B cell (primary cell): ENCODE results near the gene S100A16. TPM values are rescaled to one million over a fixed set of nuclear protein-coding genes. Genes with fewer than 3 reads are reported as not detected.

Experiments used
- ATAC-seq: fragments of 200-7000 bp; cut with Tn5 transposase; one replicate; pipeline ENCODE4 v1.10.0; 2021; ENCODE audit warnings: low read depth, mild to moderate bottlenecking, moderate number of reproducible peaks, moderate library complexity
- CTCF ChIA-PET: fragments of 350-600 bp; sonication (Branson Sonifier 250); formaldehyde crosslinking; loops from one replicate; lab custom pipeline; 2021; ENCODE audit warnings: antibody characterized with exemption, inconsistent platforms; lab: Charles Lee
- POLR2A ChIA-PET: fragments of 350-600 bp; sonication (Branson Sonifier 250); formaldehyde crosslinking; loops from one replicate; lab custom pipeline; 2021; ENCODE audit warnings: antibody characterized with exemption; lab: Charles Lee
- DNase-seq: peaks from one replicate; pipeline ENCODE4 v3.0.0; 2013
- H2AFZ ChIP-seq: 2 replicates; pipeline ENCODE4 v1.6.1; 2012; ENCODE audit warnings: mild to moderate bottlenecking, low read depth, low read length; ENCODE audit not compliant: insufficient read depth, poor library complexity, severe bottlenecking
- H3K27ac ChIP-seq, 2 donors: 1 replicate in 1 of 2; 2 replicates in 1 of 2; pipeline ENCODE4 v1.5.1; 2012 to 2013; ENCODE audit warnings: low read length in 2 of 2, mild to moderate bottlenecking in 2 of 2, moderate library complexity in 1 of 2
- H3K27me3 ChIP-seq, 4 experiments: fragments of 200-600 bp in 1 of 4; sonication (generic) in 1 of 4; replicated peaks in 1 of 4; 1 replicate in 2 of 4; 2 replicates in 2 of 4; pipeline versions ENCODE4 v1.6.1 to v1.7.0; 2013 to 2016; ENCODE audit warnings: low read length in 3 of 4, mild to moderate bottlenecking in 2 of 4, mixed read lengths in 1 of 4, moderate library complexity in 1 of 4; ENCODE audit not compliant: insufficient read depth in 4 of 4, control insufficient read depth in 3 of 4; ENCODE audit errors: control extremely low read depth in 1 of 4
- H3K36me3 ChIP-seq, 2 experiments: replicated peaks in 1 of 2; 1 replicate in 1 of 2; 2 replicates in 1 of 2; pipeline versions ENCODE4 v1.6.1 to v1.7.1; 2013; ENCODE audit warnings: low read length in 1 of 2; ENCODE audit not compliant: insufficient read depth in 2 of 2, control insufficient read depth in 1 of 2; ENCODE audit errors: control extremely low read depth in 1 of 2, extremely low read depth in 1 of 2
- H3K4me1 ChIP-seq, 2 donors: fragments of 200-600 bp in 1 of 2; sonication (generic) in 1 of 2; 1 replicate in 1 of 2; 2 replicates in 1 of 2; pipeline versions ENCODE4 v1.5.1 to v1.6.1; 2013 to 2017; ENCODE audit warnings: low read length in 2 of 2; ENCODE audit not compliant: control insufficient read depth in 2 of 2, insufficient read depth in 2 of 2
- H3K4me2 ChIP-seq: replicated peaks from 2 replicates; pipeline ENCODE3; 2012; ENCODE audit warnings: mild to moderate bottlenecking, low read depth, low read length; ENCODE audit not compliant: poor library complexity, severe bottlenecking
- H3K4me3 ChIP-seq, 5 experiments: fragments of 200-600 bp in 1 of 5; sonication (generic) in 1 of 5; 1 replicate in 3 of 5; 2 replicates in 2 of 5; pipeline versions ENCODE4 v1.5.1 to v1.7.0; 2011 to 2016; ENCODE audit warnings: low read length in 4 of 5, mild to moderate bottlenecking in 4 of 5, low read depth in 2 of 5, control low read depth in 1 of 5, moderate library complexity in 1 of 5; ENCODE audit not compliant: insufficient read depth in 1 of 5; ENCODE audit errors: control extremely low read depth in 1 of 5, extremely low read depth in 1 of 5
- H3K79me2 ChIP-seq: fragments of 200-600 bp; sonication (generic); one replicate; pipeline ENCODE4 v1.6.0; 2016; ENCODE audit warnings: low read length; ENCODE audit not compliant: control insufficient read depth, insufficient read depth
- H3K9ac ChIP-seq: fragments of 200-600 bp; sonication (generic); 2 replicates; pipeline ENCODE4 v1.6.1; 2017; ENCODE audit warnings: mild to moderate bottlenecking, low read length, moderate library complexity
- H3K9me3 ChIP-seq, 3 donors: one replicate each; pipeline versions ENCODE4 v1.6.1 to v1.7.1; 2013; ENCODE audit warnings: low read length in 2 of 3; ENCODE audit not compliant: control insufficient read depth in 2 of 3, insufficient read depth in 1 of 3; ENCODE audit errors: control extremely low read depth in 1 of 3
- H4K20me1 ChIP-seq: 2 replicates; pipeline ENCODE4 v1.6.0; 2012; ENCODE audit warnings: mild to moderate bottlenecking, low read length; ENCODE audit not compliant: insufficient read depth, control insufficient read depth, poor library complexity, severe bottlenecking
- H3K27ac Mint-ChIP-seq: one replicate; pipeline ENCODE4 v1.8.0; 2021; ENCODE audit warnings: mixed read lengths
- H3K27me3 Mint-ChIP-seq: one replicate; pipeline ENCODE4 v1.8.0; 2021; ENCODE audit warnings: mixed read lengths
- H3K4me1 Mint-ChIP-seq: one replicate; pipeline ENCODE4 v1.8.0; 2021; ENCODE audit warnings: mixed read lengths
- H3K4me3 Mint-ChIP-seq: one replicate; pipeline ENCODE4 v1.8.0; 2021; ENCODE audit warnings: mixed read lengths
- H3K9me3 Mint-ChIP-seq: one replicate; pipeline ENCODE4 v1.8.0; 2022; ENCODE audit warnings: mixed read lengths; ENCODE audit not compliant: insufficient read depth
- EZH2 ChIP-seq: IDR thresholded peaks from 2 replicates; pipeline ENCODE4 v1.6.1; 2012; ENCODE audit warnings: borderline replicate concordance, low read depth, mild to moderate bottlenecking, moderate library complexity, low read length; ENCODE audit not compliant: insufficient read depth, poor library complexity, severe bottlenecking
- WGBS: methylation state at CpG from one replicate; pipeline ENCODE4 v1.1.5; 2013; ENCODE audit warnings: missing lambda C conversion rate; ENCODE audit not compliant: insufficient coverage; 5-methylcytosine and 5-hydroxymethylcytosine counted together
- intact Hi-C: fragments of 100-400 bp; cut with micrococcal nuclease; formaldehyde crosslinking; loops from one replicate; pipeline ENCODE4 v1.10.0; 2022
- polyA plus RNA-seq: library from polyadenylated mRNA; depleted of rRNA; stranded (reverse); fragments of >200 nt; gene quantifications from 2 replicates; pipeline ENCODE4 v1.2.3, GENCODE V29; 2012
- total RNA-seq, 2 donors: library from RNA; stranded (reverse); fragments of 120-200 nt in 1 of 2; gene quantifications; 1 replicate in 1 of 2; 2 replicates in 1 of 2; pipeline versions ENCODE4 v1.2.3 to v1.2.4, GENCODE V29; 2013 to 2022
- TF ChIP-seq, protein P1 (sequence below): fragments of 200-600 bp; IDR thresholded peaks from one replicate; pipeline ENCODE4 v1.8.0; 2022; ENCODE audit warnings: antibody characterized with exemption, mild to moderate bottlenecking

Gene S100A16
- total and polyA plus RNA-seq, 2 donors (not counting 1 experiment from before 2014, with no cell fraction given) = not detected

DNA sequence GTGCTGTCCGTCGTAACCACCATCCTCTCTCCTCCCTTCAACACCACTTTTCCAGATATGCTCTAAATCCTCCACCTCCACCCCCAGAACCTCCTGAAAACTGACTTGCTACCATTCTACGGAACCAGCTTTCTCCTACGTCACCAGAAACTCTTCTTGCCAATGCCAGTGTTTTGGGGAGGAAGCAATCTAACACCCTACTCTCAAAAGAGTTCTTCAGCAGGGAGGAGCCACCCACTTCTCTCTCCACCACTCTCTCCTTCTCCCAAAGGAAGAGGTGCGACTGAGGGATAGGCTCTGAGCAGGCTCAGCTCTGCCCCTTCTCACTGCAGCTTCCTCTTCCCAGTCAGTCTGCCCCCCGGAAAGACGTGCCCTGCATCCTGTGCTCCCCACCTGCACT, 41.2 kb downstream of the S100A16 start:
- Histone ChIP-seq H2AFZ (peak overlapping the region; percentile 26), H3K4me3 (no peak overlapping the region), H3K36me3 (no peaks in the 10 kb centered on the region), H3K27ac (no peak overlapping the region), H3K9ac (no peak overlapping the region), H3K27me3 (peaks cover 0 to 2% (median 0%) of the 10 kb centered on the region in 4 experiments), H4K20me1 (no peaks in the 10 kb centered on the region), H3K9me3 (no peaks in the 10 kb centered on the region), H3K79me2 (no peaks in the 10 kb centered on the region), H3K4me2 (no peak overlapping the region), H3K4me1 (peaks cover 4 to 22% of the 10 kb centered on the region in 2 donors)
- TF ChIP-seq, protein P1, sequence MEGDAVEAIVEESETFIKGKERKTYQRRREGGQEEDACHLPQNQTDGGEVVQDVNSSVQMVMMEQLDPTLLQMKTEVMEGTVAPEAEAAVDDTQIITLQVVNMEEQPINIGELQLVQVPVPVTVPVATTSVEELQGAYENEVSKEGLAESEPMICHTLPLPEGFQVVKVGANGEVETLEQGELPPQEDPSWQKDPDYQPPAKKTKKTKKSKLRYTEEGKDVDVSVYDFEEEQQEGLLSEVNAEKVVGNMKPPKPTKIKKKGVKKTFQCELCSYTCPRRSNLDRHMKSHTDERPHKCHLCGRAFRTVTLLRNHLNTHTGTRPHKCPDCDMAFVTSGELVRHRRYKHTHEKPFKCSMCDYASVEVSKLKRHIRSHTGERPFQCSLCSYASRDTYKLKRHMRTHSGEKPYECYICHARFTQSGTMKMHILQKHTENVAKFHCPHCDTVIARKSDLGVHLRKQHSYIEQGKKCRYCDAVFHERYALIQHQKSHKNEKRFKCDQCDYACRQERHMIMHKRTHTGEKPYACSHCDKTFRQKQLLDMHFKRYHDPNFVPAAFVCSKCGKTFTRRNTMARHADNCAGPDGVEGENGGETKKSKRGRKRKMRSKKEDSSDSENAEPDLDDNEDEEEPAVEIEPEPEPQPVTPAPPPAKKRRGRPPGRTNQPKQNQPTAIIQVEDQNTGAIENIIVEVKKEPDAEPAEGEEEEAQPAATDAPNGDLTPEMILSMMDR = no peak
- no peak for TF ChIP-seq EZH2
- ChIA-PET POLR2A (interaction anchor here (0.8 kb wide), 1 partner anchor 27 kb away, joined by 3 read pairs; no protein-coding TSS in a partner anchor), CTCF (interaction anchor here (0.8 to 7.4 kb wide), 37 partner anchors 8 to 418 kb away, joined by 3 to 227 read pairs (median 6); partner anchors contain the start of genes CHTOP, NPR1, RAB13 and S100A1)
- Mint-ChIP-seq H3K27me3 (peaks cover 7% of the 10 kb centered on the region), H3K9me3 (no peaks in the 10 kb centered on the region), H3K4me3 (no peak overlapping the region), H3K4me1 (peaks cover 26% of the 10 kb centered on the region), H3K27ac (no peak overlapping the region)
- ATAC-seq (no peak), DNase-seq (no peak)
- WGBS = 78% methylated on average over 7 of the region's 7 CpGs
- intact Hi-C loops = loop anchor here (1.0 to 2.0 kb wide), 5 partner anchors 62 to 415 kb away; partner anchors contain the start of genes RAB13 and SNAPIN

DNA sequence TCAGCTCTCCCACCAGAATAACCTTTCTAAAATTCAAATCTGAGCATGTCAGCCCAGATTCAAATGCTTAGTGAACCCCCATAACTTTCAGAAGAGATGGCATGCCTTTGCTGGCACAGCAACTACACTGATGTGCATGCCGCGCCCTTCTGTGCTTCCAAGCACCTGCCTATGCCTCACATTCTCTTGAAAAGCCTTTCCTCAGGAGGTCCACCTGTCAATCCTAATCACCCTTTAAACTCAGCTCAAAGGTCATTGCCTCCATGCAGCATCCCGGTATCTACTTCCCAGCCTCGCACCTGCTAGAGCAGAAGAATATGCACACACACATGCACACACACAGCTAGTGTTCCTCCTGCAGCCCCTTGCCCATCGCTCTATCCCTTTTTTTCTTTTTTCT, 42.1 kb downstream of the S100A16 start:
- 100% methylated on average over 3 of the region's 5 CpGs for WGBS
- TF ChIP-seq, protein P1 = no peak
- no peak for TF ChIP-seq EZH2
- ChIA-PET CTCF (interaction anchor here (0.7 to 7.4 kb wide), 15 partner anchors 11 to 415 kb away, joined by 3 to 227 read pairs (median 14); partner anchors contain the start of genes CHTOP, RAB13, S100A1 and S100A13), POLR2A (interaction anchor here (0.6 kb wide), 1 partner anchor 178 kb away, joined by 9 read pairs; no protein-coding TSS in a partner anchor)
- H3K27me3 ChIP-seq = peaks cover 0 to 2% (median 0%) of the 10 kb centered on the region in 4 experiments
- Mint-ChIP-seq H3K4me1 (peaks cover 33% of the 10 kb centered on the region), H3K27me3 (peaks cover 7% of the 10 kb centered on the region), H3K4me3 (no peak overlapping the region), H3K27ac (peak overlapping the region; percentile 46), H3K9me3 (no peaks in the 10 kb centered on the region)
- H3K36me3 ChIP-seq = no peaks in the 10 kb centered on the region
- no peaks in the 10 kb centered on the region for H4K20me1 ChIP-seq
- no peak overlapping the region for H3K27ac ChIP-seq
- no peak overlapping the region for H3K9ac ChIP-seq
- intact Hi-C loops = no loop called here
- H3K9me3 ChIP-seq = no peaks in the 10 kb centered on the region
- no peak overlapping the region for H3K4me2 ChIP-seq
- peaks cover 10 to 30% of the 10 kb centered on the region in 2 donors for H3K4me1 ChIP-seq
- no peak overlapping the region for H2AFZ ChIP-seq
- no peak overlapping the region for H3K4me3 ChIP-seq
- DNase-seq = no peak
- ATAC-seq = no peak
- H3K79me2 ChIP-seq = no peaks in the 10 kb centered on the region
